ENCODE data around the gene ALDH1B1.
"Not testable (repeated sequence)": the region's sequence is repeated elsewhere in the genome, so short reads cannot be mapped to it uniquely, and the experiment has no call there.

Gene ALDH1B1

DNA sequence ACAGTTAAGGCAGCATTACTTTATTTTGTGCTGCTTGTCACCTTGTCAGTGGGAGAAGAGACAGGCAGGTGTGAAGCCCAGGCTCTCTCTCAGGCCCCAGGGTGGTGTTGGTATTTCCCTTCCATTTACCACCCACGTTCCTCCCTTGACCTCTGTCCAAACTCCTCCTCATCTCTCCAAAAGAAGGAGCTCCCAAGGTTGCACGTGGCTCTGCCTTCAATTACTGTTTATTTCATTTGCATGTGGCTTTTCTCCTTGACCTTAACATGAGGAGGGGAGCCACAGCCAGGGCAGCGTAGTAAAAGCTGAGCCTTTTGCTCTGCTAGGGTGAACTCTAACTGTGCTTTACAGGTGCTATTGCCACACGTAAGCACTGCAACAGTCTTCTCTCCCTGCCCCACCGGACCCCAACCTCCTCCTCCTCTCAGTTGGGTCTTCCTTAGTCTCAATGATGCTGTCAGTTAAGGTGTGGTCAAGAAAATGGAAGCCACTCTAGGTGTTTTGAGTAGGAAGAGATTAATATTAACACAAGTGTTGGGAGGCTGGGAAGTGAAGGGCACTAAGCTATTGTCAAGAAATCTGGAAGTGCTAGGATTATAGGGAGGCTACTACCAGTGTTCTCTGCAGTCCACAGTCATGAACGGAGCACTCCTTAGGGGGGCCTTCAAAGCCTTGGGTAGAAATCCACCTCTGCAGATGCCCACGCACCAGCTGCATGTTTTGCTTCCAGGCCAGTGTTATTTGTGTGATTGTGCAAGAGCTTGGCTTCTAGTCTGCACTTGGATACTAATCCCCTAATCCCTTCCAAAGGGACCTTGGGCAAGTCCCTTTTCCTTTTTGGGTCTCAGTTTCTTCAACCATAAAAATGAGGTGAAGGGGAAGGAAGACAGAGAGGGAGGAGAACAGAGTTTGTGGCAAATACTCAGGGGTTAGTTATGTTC is 3.9 kb upstream of the ALDH1B1 start:
- no peak for DNase-seq

DNA sequence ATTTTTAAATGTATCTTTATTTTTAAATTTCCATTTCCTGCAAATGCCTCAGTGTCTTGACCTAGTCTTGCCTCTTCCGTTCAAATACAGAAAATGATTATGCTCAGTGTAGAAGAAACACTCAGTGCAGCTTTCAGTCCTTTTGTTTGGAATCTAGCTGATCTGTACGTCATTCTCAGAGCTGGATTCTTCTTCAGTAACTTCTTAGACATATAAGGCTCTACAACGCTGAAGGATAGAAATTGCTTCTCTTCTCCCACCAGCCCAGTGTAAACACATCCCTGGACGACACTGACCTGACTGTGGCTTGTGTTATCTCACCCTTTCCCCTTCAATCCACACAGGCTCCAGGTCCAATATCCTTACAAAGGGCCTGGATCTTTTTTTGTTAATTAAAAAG is 3.2 kb upstream of the ALDH1B1 start:
- no peak for DNase-seq

DNA sequence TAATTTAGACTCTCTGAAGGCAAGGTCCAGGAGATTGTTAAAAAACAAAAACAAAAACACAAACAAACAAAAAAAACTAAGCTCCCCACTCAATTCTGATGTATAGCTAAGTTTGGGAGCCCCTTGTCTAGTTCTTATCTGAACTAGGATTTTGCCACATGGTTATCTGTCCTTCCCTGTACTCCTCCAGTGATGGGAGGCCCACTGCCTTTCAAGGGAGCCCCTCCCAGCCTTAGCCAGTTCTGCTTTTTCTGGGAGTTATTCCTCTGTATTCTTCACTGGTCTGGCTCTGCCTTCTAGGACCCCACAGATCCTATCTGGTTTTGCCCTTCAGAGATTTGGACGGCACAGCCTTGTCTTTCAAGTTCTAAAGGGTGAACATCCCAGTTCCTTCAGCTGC is 2.1 kb upstream of the ALDH1B1 start:
- DNase-seq, result no peak

DNA sequence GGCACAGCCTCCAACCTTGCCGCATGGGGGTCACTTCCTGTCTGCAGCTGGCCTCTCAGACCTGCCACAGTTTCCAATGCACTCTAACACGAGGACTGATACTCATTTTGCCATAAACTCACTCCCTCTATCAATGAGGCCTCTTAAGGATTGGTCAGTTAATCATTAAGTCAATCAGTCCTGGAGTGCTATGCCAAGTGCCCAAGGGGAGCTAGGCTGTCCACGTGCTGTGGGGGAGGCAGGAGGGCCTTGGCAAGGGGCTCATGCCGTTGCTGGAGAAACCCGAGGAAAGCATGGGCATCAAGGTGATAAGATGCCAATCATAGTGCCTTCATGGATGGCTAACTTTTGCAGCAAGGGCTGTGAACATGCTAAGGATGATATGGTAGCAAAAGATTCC is 1.7 kb upstream of the ALDH1B1 start:
- DNase-seq, result no peak

DNA sequence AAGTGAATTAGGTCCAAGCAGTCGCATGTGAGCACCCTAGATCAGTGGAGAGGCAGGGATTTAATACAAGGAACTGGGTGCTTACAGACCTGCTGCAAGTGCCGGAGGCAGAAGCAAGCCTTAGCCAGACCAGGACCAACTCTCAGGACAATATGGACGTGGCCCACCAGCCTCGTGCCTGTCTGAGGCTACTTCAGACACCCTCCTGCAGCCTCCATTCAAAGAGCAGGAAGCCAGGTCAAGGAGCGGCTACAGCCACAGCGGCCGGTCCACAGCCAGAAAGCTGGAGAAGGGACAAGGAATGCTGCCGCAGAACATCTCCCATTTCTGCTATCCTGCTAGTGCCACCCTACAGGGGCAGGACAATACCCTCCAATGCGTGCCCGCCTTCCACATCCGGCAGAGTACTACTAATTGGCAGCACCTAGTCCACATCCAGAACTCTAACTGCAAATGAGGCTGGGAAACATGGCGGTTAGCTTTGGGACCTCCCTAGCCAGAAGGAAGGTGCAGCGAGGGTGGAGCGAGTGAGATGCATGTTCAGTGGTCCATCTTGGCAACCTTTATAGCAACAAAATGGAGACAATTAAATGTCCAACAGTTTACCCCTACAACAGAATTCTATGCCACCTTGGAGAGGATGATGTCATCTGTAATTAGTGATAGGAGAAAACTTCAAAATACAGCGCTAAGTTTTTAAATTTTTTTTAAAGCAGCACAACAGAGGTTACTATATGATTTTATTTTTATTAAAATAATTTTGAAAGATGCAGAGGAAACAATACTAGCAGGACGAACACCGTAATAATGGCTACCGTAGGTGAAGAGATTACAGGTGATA is 1.0 kb upstream of the ALDH1B1 start:
- DNase-seq, result no peak

DNA sequence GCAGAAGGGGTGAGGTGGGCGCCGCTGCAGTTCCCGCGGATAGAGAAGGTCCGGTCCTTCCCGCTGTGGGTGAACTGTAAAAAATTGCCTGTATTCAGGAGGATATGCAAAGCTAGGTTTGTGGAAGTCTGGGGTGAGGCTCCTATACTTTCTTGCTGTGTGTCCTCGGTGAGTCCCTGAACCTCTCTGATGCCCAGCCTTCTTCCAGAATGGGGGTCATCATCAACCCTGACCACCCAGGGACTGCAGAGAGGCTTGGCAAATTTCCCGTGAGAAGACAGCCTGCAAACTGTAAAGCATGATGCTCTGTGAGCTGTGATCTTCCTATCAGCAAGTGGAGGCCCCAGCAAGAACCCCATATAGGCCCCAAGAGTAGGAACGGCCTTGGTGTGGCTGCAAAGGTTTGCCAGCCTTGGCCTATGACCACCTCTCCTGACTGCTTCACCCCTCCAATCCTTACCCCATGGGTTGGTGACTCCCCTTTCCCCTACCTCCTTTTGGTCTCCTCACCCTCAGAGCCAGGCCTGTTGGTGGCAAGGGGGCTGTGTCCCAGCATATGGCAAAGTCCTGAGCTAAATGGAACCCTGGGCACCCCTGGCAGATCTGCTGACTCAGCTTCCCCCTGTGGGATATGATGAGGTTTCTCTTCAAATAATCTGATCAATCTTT is 760 bp downstream of the ALDH1B1 start:
- DNase-seq, result no peak

DNA sequence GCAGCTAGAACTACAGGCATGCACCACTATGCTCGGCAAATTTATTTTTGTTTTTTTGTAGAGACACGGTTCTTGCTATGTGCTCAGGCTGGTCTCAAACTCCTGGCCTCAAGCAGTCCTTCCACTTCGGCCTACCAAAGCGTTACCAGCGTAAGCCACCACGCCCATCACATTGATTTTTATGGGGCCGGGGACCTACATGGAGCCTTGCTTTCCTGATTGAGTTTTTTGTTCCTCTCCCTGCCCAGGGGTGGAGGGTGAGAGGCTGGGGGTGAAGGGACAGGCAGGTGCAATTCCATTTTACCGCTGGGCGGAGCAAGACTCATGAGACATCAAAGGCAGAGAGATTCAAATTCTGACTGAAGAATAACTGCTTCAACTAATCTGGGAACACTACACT is 1.9 kb downstream of the ALDH1B1 start:
- no peak for DNase-seq

DNA sequence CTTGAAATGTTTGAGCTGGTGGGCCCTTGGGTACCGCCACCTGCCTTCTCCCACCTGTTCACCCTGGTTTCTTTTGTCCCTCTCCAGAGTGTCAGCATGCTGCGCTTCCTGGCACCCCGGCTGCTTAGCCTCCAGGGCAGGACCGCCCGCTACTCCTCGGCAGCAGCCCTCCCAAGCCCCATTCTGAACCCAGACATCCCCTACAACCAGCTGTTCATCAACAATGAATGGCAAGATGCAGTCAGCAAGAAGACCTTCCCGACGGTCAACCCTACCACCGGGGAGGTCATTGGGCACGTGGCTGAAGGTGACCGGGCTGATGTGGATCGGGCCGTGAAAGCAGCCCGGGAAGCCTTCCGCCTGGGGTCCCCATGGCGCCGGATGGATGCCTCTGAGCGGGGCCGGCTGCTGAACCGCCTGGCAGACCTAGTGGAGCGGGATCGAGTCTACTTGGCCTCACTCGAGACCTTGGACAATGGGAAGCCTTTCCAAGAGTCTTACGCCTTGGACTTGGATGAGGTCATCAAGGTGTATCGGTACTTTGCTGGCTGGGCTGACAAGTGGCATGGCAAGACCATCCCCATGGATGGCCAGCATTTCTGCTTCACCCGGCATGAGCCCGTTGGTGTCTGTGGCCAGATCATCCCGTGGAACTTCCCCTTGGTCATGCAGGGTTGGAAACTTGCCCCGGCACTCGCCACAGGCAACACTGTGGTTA is 3.3 kb downstream of the ALDH1B1 start:
- DNase-seq, result no peak

DNA sequence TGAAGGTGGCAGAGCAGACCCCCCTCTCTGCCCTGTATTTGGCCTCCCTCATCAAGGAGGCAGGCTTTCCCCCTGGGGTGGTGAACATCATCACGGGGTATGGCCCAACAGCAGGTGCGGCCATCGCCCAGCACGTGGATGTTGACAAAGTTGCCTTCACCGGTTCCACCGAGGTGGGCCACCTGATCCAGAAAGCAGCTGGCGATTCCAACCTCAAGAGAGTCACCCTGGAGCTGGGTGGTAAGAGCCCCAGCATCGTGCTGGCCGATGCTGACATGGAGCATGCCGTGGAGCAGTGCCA is 3.8 kb downstream of the ALDH1B1 start:
- DNase-seq, result no peak

DNA sequence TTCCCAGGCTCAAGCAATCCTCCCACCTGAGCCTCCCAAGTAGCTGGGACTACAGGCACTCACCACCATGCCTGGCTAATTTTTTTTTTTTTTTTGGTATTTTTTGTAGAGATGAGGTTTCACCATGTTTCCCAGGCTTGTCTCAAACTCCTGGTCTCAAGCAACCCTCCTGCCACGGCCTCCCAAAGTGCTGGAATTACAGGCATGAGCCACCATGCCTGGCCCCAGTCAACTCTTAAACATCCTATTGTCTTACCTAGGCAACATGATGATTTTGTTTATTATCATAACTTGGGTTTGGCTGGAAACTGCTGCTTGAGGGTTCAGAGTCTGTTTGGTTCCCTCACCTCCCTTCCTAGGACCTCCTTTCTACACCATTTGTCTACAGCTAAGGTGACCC is 6.7 kb downstream of the ALDH1B1 start:
- not testable (repeated sequence) for DNase-seq

DNA sequence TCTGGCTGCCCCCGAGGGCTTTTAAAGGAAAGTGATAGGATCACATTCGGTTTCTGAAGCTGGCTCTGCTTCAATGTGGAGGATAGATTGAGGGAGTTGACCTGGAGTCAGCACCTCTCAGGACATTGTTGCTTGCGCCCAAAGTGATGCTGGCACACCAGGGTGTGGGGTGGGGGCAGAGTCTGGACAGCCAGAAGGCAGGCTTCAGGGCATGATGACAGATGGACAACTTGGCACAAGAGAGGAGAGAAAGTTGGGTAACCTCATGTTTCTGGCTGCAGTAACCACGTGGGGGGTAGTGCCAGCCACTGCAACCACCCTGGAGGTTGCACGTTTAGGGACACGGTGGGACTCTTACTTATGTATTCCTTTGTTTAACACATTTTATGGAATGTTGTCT is 9.5 kb downstream of the ALDH1B1 start:
- no peak for DNase-seq

DNA sequence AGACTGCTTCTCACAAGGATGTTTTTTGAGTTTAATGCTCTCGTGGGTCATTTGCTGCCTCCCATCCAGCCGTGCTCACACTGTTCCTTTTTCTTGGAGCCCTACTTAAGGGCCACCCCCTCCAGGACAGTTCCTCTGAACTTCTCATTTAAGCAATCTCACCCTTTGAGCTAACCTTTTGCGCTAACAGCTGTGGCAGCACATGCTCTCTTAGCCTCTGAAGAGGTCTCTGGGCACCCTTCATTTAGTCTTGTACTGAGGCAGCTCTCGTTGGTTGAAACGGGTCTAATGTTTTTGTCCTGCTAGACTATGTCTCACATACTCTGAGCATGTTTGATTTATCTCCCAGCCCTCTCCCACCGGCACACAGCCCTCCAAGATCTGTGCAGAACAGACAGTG is 11.8 kb downstream of the ALDH1B1 start:
- DNase-seq, result no peak

DNA sequence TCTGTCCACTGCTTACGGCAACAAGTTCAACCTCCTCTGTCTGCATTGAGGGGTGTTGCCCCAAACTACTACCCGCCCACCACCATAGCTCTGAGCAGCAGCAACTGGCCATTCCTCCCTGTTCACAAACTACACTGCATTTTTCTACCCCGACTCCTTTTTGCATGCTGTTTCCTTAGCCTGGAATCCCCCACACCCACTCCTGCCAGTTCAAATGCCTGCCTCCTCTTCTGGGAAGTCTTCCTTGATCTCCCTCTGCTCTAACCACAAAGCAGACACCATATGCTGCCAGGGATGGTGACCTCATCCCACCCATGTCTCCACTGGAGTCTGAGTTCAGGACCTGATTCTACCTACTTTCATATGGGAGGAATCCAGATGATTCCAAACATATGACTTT is 13.3 kb downstream of the ALDH1B1 start:
- no peak for DNase-seq

DNA sequence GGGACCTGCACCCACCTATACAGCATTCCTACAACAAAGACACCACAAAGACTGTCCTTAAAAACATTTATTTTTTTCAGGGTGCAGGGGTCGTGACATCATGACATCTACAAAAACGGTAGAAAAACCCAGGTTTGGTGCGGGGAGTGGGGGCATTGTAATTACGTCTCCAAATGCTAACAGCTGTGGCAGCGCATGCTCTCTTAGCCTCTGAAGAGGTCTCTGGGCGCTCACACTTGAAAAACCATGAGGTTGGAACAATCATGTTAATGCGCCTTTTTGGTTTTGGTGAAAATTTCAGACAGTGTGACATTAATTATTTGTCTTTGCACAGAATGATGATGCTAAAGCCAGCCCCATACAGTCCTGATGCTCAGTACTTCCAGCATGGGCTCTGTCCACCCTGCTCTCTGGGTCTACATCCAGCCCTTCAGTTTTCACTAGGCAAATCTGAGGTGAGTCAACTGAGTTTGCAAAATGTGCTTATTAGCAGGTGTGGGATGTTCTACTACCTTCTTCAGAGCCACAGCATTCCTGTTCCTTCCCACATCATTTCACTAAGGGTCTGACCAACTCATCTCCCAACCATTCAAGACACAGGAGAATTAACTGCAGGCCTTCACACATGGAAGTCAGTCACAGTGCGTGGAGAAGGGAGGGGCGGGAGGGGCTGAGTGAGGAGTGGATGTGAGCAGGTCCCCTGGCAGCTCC is 14.1 kb downstream of the ALDH1B1 start:
- DNase-seq, result no peak

DNA sequence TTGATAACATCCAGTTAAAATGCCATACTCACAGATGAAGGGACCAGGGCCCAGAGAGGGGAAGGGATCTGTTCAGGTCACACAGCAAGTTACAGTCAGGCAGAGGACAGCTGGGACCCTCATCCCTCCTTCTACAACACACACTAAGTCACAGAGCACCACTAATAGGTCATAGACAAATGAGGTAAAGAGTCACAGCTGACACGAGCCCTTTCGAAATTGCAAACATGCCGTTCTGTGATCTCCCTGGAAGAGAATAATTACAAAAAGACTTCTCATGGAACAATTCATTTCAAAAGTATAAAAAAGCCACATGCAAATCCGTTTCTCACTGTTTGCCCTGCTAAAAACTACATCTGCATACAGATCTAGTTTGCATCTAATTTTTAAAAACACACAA is 16.2 kb downstream of the ALDH1B1 start:
- DNase-seq, result no peak

DNA sequence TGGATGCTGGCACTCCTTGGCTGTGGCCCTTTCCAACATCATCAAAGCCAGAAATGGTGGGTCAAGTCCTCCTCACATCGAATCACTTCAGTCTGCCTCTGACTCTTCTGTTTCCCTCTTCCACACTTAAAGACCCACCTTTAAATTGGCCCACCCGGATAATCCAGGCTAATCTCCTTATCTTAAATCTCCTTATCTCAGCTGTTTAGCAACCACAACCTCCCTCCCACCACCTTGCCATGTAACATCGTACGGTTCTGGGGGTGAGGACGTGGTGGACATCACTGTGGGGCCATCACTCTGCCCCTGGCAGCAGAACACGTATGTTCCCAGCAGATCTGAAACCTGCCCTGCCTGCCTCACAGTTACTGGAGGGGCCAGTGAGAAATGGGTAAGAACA is 20.2 kb downstream of the ALDH1B1 start:
- no peak for DNase-seq

DNA sequence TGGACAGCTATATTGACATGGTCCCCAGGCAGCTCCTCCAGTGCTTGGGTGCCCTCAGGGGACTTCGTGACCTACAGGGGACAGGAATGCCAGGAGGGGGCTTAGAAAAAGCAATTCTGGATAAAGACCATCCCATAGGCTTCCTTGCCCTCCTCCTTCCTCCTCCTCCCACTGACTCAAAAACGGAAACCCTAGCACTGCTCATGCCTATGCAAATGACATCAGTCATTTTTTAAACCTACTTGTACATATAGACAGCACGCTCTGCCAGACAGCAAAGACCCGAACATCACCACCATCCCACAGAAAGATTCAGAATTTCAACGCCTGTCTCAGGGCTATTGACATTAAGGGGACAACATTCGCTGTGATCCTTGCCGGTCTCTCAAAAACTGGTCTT is 20.8 kb downstream of the ALDH1B1 start:
- no peak for DNase-seq

DNA sequence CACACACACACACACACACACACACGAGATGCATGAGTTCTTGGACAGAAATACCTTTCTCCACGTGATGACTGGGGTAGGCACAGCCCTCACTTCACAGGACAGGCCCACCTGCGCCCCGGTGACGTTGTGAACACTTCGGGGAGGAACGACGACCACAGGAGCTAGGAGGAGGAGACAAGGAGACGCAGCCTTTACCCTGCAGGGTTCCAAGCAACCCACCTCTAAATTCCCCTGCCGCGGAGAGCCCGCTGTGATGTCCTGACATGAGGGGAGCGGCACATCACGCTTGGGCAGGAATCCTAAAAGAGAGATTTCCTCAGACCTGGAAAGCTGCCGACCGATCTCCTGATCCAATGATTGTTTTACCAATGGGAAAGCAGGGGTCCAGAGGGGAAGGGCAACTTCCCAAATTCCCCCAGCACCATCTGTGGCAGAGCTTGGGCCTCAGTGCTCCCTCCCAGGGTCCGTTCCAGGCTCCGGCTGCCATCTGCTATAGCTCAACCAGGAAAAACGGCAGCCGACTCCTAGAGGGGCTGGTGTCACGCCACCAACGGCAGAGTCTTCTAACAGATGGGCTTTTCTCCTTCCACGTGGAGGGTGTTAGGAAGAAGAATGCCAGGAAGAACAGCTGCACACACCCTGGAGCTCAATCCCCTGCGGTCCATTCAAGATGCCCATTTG is 21.7 kb downstream of the ALDH1B1 start:
- no peak for DNase-seq

DNA sequence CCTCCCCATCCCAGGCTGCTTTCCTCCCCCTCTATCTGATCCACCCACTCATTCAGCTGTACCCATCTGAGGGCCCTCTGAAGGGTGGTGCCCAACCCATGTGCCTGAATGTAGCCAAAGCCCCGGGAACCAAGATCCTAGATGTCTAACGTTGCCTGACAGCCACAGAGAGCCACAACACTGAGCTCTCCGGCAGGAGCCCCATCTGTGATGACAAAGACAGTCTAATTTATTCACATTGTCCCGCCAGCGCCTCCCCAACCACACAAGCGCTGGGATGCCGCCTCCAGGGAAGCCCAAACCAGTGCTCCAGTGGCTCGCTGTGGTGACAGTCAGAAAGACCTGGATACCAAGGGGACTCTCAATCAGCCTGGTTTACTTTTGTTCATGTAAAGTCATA is 23.4 kb downstream of the ALDH1B1 start:
- DNase-seq, result no peak

DNA sequence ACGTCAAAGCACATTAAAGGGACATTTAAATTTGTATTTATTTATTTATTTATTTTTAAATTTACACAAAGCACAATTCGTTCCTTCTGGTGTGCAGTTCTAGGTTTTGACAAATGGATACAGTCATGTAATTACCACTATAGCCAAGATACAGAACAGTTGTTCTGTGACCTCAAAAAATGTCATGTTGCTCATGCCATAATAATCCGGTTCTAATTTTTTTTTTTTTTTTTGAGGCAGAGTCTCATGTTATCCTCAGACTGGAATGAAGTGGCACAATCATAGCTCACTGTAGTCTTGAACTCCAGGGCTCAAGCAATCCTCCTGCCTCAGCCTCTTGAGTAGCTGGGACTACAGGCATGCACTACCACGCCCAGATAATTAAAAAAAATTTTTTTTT is 24.0 kb downstream of the ALDH1B1 start:
- DNase-seq, result no peak

DNA sequence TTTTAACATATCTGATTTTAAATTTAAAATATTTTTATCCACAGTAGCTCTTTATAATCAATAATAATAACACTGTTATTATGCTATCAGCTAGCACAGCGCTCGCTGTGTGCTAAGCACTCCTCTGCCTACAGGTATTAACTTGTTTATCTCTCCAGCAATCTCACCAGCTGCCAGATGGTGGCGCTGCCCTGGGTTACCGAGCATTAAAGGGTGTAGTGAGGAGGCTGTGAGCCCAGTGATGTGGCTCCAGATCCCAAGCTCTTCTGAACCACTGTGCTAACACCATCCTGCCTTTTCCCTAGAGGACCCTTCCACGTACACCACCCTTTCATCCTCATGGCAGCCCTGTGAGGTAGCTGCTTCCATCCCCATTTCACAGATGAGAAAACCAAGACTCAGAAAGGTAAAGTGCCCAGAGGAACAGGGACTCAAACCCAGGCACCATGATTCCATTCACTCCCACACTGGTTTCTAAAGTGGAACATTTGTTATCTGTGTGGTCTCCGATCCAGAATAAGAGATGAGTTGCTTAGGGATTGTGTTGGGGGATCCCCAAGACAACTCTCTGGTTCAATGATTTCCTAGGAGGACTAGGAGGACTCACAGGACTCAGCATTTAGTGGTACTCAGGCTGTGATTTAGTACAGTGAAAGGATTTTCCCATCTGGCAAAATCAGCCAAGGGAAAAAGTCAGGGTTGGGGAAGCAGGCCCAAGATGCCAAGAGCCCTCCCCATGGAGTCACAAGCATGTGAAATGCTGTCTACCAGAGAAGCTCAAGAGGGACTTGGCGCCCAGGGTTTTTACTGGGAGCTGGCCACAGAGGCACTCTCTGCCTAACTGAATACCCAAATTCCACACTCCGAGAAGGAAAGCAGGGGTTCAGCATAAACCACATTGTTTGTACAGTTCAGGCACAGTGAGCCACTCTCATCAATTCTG is 24.8 kb downstream of the ALDH1B1 start:
- DNase-seq, result no peak
